SKM-1 (cell line): Measurements from ENCODE around the gene HLF.
"Not testable (repeated sequence)": the region's sequence is repeated elsewhere in the genome, so short reads cannot be mapped to it uniquely, and the experiment has no call there.

ENCODE experiments used
- DNase-seq: peaks from one replicate; lab custom pipeline; 2025; ENCODE audit not compliant: unreplicated experiment; lab: John Stamatoyannopoulos, UW

The HLF gene

DNA sequence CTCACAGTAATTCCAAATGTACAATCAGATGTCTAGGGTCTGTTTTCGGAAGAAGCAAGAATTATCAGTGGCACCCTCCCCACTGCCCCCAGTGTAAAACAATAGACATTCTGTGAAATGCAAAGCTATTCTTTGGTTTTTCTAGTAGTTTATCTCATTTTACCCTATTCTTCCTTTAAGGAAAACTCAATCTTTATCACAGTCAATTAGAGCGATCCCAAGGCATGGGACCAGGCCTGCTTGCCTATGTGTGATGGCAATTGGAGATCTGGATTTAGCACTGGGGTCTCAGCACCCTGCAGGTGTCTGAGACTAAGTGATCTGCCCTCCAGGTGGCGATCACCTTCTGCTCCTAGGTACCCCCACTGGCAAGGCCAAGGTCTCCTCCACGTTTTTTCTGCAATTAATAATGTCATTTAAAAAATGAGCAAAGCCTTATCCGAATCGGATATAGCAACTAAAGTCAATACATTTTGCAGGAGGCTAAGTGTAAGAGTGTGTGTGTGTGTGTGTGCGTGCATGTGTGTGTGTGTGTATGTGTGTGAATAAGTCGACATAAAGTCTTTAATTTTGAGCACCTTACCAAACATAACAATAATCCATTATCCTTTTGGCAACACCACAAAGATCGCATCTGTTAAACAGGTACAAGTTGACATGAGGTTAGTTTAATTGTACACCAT lies 59.7 kb downstream of the HLF start:
- DNase-seq: no peak

DNA sequence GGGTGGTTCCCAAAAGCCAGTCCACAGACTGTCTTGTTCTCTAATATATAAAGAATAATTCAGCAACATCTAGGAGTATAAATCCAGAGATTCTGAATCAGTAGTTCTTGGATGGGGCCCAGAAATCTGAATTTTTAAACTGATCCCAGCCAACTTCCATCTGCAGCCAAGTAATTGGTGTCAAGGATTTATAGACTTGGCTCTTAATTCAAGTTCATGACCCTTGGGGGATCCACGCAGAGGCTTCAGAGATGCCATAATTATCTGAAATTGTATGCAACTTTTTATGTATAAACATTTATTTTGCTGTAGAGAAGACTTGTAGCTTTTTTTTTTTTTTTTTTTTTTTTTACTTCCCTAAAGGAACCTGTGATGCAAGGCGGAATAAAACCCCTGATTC lies 60.6 kb downstream of the HLF start:
- no peak for DNase-seq

DNA sequence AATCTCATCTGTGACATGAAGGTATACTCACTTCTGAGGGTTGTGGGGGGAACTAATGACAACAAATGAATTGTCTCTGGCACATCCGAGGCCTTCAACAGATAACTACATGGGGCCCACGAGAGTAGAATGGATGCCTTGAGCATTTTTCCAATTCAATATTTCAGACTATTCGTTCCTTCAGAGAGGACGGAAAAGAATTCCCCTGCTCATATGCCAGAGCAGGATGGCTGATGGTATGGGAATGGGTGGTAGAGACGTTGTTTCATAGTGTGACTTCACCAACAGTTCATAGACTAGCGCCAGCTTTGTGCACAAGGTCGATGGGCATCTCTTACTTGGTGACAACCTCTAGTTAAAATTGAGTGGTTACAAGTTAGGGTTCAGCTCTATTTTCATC lies 61.3 kb downstream of the HLF start:
- DNase-seq: no peak

DNA sequence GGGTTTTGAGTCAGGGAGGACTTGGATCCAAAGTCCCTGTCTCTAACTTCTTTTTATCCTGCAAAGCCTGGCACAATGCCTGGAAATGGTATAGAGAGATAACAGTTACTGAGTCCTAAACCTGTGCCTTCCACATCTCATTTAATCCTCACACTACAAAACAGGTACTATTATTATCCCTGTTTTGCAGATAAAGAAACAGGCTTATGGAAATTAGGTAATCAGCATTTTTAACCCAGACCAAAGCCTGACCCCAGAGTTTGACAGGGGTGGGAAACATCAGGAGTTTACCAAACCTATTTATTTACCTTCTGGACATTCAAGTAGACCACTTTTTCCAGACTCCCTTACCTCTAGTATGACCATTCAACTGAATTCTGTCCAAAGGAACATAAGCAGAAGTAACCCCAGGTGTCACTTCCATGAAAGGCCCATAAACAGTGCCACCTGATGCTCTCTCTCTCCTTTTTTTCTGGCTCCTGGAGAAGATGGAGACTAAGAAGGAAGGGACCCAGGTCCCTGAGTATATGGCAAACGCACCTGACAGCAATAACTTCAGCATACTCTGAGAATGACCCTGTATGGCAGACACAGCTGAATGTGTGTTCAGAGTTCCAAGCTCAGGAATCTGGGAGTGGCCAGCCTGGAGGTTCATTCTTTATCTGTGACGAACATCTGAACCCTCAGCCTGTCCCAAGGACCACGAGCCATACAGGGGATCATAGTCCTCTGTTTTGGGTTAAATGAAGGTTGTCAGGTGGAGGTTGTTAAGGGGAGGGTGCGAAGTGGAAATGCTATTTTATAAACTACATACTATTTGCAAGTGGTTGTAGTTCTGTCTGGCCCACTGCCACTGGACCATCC lies 62.7 kb downstream of the HLF start:
- DNase-seq: no peak

DNA sequence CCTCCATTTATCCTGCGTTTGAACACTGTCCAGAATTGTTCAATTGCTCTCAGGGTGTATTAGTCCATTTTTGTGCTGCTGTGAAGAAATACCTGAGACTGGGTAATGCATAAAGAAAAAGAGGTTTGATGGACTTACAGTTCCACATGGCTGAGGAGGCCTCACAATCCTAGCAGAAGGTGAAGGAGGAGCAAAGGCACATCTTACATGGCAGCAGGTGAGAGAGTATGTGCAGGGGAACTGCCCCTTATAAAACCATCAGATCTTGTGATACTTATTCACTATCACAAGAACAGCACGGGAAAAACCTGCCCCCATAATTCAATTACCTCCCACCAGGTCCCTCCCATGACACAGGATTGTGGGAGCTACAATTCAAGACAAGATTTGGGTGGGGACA lies 63.8 kb downstream of the HLF start:
- DNase-seq: not testable (repeated sequence)

DNA sequence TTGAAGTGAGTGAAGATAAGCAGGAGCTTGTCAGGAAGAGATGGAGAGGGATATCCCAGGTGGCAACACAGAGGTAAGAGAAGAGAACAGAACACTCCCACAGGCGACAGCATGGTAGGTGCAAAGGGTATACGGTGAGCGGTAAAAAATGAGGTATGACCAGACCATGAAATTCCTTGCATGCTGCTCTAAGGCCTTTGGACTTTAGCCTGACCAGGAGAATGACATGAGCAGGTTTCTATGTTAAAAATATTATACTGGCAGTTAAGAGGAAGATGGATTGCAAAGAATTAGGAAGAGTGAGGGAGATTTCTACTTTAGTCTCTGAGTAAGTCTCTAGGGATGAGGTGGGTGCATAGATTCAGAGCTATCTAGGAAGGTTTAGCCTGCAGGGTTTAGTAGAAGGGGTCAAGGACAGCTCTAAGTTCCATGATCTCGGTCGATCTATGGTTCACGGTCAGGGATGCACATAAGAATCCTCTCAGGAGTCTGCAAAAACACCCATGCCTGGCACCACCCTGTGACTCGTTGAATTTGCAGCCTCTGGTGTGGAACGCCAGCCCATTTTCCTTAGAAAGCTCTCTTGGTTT lies 65.7 kb downstream of the HLF start:
- DNase-seq: no peak

DNA sequence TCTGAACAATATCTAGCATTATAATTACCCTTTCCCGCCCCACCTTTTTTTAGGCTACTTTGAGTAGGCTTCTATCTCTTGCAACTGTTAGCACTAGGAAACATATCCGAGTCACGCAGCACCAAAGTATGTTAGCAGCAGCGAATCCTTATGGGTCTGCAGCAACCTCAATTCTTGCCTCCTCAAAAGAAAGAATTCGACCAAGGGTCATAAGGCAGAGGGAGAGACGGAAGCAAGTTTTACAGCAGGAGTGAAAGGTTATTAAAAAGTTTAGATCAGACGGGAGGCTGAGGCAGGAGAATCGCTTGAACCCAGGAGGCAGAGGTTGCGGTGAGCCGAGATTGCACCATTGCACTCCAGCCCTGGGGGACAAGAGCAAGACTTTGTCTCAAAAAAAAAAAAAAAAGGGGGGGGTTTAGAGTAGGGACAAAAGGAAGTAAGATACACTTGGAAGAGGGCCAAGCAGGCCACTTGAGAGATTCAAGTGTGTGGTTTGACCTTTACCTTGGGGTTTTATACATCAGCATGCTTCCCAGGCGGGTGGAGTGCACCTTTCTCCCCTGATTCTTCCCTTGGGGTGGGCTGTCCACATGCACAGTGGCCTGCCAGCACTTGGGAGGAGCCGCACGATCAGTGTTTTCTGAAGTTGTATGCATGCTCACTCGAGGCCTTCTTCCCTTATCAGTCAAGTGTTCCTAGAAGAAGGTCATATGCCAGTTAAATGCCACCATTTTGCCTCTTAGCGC lies 67.7 kb downstream of the HLF start:
- DNase-seq: no peak

DNA sequence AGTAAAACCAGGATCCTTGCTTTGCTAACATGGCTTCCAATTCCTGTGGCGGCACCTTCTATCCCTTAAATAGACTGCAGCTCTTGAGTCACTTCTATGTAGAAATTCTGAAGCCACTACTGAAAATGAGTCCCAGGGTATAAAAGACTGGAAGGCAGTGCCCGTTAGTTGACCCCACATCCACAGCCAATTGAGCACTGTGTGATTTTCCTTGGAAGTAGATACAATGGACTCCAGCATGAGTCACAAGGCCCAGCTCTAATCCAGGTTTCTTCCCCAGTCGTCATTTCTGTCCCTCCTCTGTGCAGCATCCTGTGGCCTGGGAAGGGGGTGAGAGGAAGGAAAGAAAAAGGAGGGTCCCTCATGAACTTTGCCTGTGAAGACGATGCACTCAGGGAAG lies 69.5 kb downstream of the HLF start:
- DNase-seq: no peak

DNA sequence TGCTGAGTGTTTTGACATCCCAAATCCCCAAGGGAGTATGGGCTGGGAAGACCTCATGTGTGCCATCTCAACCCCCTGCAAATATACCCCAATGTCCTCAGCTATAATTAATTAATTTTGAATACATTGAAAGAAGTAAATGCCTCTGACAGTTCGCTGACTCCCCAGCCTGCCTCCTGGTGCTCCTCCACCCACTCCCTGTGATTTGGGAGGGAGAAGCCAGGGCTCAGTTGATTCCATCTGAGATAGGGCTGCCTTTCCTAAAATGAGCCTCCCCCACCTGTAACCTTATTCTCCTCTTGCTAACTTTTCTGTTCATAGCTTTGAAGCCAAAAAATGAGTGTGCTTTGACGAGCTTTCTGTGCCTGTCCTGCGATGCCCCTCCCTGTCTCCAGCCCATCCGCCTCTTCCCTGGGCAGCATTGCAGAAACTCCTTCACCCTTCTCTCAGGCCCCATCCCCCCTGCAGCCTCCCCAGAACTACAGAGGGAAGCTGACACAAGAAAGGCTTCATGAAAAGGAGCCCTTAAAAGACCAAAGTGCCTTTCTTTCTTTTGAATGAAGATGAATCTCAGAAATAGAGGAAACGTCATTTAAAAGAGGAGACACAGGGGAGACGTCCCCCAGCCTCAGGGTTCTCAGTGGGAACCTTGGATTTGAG lies 70.3 kb downstream of the HLF start:
- no peak for DNase-seq

DNA sequence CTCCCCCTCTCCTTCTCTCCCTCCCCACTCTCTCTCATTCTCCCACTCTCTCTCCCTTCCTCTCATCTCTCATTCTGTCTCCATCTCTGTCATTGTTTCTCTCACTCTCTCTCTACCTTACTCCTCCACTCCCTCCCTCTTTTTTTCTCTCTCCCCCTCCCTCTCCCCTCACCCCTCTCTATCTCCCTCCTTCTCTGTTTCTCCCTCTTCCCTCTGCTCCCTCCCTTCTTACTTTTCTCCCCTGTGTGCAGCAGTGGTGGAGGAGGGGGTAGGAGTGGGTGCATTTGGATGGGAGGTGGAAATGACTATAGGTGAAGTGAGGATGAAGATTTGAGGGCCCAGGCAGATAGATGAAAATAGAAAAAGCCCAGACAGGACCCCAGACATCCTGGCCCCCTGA lies 70.9 kb downstream of the HLF start:
- DNase-seq: no peak

DNA sequence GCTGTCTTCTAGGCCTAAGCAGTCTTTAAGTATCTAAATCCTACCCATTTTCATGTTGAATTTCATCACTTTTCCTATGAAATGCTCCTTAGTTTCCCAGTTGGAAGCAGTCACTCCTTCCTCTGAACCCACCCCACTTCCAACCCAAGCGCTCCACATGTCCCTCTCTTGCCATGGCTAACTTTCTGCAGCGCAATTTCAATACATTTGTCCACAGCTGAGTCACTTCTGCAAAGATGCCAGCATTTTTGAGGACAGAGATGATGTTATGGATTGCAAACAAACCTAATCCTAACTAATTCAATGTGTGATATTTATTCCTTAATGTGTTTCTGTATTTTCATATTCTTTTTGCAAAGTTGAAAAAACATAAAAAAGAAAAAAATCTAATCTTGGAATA lies 71.7 kb downstream of the HLF start:
- no peak for DNase-seq

DNA sequence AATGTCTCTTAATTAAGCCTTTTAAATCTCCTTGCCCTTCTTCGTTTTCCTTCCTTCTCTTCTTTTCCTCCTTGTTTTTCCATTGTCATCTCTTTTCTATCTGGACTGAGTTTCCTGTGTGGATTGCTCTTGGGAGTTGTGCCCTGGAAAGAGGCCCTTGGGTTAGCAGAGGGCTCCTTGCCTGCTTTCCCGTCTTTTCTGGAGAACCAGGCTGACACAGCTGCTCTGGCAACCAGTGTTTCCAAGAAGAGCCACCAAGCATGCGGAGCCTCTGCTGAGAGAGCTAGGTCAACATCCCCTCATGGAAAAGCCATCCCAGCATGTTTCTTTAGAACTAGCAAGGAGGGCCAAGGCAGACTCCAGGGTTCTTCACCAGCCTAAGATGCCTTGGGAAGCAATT lies 75.4 kb downstream of the HLF start:
- DNase-seq: no peak

DNA sequence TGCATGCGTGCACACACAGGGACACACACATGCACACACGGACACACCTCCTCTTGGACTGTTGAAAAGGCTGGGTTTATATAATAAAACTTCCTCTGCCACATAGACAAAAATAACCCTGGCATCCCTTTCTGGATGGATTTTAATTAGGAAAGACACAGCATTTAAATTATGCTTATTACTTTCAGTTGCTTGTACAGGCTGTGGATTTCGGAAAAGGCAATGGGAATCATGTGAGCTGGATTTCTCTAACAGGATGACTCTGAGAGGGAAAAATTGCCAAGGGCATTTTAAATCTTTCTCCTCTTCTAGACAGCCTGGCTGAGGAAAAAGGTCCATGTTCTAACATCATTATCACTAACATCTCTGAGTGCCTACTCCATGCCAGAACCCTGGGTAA lies 75.9 kb downstream of the HLF start:
- no peak for DNase-seq

DNA sequence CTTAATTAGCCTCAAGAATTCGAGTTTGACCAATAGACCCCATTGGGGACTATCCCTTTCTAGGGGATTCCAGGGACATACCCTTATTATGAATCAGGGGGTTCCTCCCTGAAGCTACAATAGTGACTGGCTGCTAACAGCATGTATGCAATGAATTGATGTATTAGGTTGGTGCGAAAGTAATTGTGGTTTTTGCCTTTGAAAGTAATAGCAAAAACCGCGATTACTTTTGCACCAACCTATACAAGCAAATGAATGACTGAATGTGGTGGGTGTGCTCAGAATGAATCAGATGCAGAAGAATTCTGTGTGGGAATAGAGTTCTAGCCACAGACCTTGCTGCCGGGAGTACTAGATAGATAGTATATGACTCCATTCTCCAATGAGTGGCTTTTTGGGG lies 76.7 kb downstream of the HLF start:
- DNase-seq: no peak

DNA sequence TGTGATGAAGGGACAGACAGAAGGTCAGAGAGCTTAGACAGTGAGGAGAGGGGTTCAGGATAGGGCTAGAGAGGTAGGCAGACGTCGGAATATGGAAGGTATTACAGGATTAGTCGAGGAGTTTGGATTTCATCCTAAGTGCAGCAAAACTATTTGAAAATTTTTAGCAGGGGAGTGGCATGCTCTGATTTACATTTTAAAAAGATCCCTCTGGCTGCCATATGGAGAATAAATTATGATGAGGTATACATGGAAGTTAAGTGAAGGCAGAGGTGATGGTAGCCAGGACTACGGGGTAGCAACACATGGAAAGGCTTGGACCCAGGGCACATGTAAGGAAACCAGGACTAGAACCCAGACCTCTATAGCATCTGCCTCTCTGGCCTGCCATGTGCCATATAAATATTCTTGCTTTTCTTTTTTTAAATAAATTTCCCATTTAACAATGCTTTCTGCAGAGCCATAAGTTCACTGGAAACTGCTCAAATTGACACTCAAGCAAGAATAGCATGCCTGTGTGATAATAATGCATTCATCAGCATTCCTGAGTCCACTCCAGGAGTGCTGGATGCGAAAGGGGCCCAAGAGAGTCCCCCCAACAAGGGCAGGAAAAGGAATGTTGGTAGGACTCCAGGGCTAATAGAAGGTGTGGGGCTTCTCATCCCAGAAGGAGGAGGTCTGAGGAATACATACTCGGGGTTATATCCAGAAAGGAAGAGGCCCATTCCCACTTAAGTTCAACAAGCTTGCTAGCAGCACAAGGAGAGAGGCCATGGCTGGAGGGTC lies 78.2 kb downstream of the HLF start:
- no peak for DNase-seq

DNA sequence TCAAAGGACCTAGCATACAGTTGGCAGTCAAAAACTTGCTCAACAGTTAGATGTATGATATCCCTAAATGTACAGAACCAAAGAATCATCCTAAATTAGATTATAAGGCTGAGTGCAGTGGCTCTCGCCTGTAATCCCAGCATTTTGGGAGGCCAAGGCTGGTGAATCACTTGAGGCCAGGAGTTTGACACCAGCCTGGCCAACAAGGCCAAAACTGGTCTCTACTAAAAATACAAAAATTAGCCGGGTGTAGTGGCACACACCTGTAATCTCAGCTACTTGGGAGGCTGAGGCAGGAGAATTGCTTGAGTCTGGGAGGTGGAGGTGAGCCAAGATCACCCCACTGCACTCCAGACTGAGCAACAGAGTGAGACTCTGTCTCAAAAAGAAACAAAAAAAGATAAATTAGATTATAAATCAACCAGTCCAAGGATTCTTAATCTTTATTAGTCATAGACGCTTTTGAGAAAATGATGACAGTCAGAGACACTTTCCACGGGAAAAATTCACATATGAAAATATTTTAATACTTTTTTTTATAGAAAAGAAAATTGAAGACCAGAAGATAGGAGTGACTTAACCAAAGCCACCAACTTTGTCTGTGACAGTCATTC lies 79.2 kb downstream of the HLF start:
- no peak for DNase-seq

DNA sequence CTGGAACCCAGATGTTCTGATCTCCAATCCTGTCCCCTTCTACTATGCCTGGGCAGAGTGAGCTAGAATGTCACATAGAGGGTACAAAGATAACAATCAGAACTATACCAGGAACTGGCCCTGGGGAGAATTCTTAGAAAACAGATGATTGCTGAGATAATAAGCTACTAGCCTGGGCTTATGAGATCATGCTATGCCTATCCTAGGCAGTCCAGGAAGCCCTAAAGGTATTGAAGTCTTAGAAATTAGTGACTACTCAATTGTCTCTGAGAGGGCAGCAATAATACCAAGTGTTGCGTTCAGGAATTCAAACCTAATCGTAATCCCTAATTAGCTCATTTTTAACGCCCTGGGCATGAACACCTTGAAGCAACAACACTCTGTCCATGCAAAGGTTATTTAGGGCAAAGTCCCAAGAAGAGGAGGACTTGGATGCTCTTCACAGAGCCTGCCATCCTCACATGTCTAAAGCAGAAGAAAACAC lies 79.8 kb downstream of the HLF start:
- no peak for DNase-seq

DNA sequence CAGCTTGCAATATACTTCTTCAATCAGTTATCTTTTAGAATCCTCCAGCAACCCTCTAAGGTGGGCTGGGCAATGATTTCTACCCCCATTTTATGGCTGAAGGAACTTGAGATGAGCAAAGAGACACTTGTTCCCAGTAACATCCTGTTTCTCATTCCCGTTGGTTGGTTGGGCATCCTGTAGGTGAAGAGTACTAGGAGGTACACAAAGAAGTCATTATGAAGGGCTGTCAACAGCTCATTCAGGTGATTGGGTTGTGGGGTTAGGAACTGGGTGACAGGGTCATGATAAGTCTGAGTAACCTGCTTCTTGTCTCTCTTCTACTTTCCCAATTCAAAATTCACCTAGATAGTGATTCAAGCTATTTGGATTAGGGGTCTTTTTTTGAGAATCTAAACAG lies 80.4 kb downstream of the HLF start:
- DNase-seq: no peak

DNA sequence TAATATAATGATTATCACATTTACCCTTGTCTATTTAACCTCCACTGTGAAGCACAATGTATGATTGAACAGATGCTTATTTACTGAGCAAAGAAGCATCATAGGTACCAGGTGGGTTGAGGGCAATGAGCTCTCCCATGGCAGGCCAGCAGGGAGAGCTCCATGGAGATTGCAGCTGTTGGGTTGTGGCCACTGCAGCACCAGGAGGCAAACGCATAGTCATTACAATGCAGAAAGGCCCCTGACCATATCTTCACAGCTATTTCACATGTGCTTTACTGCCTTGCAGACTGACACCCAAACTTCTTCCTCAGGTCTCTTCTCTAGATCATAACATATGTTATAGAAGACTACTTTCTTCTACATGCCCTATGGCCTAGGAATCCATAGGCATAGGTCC lies 81.9 kb downstream of the HLF start:
- no peak for DNase-seq

DNA sequence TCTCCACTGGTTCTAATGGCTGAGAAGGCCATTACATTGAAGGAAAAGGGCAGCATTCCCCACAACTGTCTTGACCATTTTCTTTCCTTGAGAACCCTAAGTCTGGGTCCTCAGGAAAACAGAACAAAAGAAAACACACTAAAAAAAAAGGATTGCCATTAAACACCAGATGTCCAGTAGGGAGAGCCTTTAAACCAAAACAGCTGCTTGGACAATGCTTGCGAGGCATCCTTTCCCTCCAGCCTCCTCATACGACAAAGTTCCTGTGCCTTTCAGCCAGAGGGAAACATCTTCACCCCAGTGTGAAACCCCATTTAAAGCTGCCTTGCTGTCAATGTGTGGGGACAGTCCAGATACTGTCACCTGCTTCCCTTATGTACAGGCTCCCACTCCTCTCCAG lies 82.6 kb downstream of the HLF start:
- no peak for DNase-seq
